ENCODE results near the gene ZFPM1. TPM values are rescaled to one million over a fixed set of nuclear protein-coding genes. Genes with fewer than 3 reads are reported as not detected.
A peak's percentile ranks its signal among the peaks of the same experiment; 100 is the strongest.

Gene ZFPM1
- total and polyA plus RNA-seq, 2 of the 8 experiments (the other 6 are each of a cell fraction or from before 2014, with no cell fraction given): 0.74 to 4.8 TPM

- Histone ChIP-seq H2BK120ac (replicated peaks; ENCODE audit: low read depth, low read length) (no peak overlapping the region), H2BK15ac (ENCODE audit: low read length) (no peak overlapping the region), H3K4me3 (ENCODE audit: extremely low read depth in 1 of 4, insufficient read depth in 2 of 4, low read depth in 3 of 4, low read length in 4 of 4) (no peak overlapping the region), H2BK5ac (ENCODE audit: low read depth, low read length) (no peak overlapping the region), H3K79me2 (ENCODE audit: control insufficient read depth in 1 of 2, insufficient read depth in 2 of 2, low read length in 2 of 2) (no peaks in the 10 kb centered on the region), H3K14ac (ENCODE audit: insufficient read length) (no peak overlapping the region), H3K23ac (ENCODE audit: insufficient read length) (no peak overlapping the region), H2BK12ac (ENCODE audit: low read depth, low read length) (0 out of 2 replicates have a peak overlapping the region, but pooled peaks have one; percentile 60), H3K27ac (ENCODE audit: low read depth, low read length) (no peak overlapping the region), H2AK5ac (ENCODE audit: low read depth, low read length) (no peak overlapping the region), H3K18ac (ENCODE audit: extremely low read depth, low read length) (no peak overlapping the region), H3K56ac (replicated peaks; ENCODE audit: insufficient read length, low read depth, low read length) (no peak overlapping the region), H3K27me3 (replicated peaks in 1 of 4; ENCODE audit: control insufficient read depth in 3 of 4, extremely low read depth in 1 of 4, insufficient read depth in 3 of 4, low read length in 3 of 4) (no peaks in the 10 kb centered on the region; a peak in 1 of 7 replicates), H2AFZ (ENCODE audit: low read length) (no peak overlapping the region), H2BK20ac (ENCODE audit: low read length) (no peak overlapping the region), H3K4me1 (replicated peaks in 1 of 4; ENCODE audit: control insufficient read depth in 3 of 4, insufficient read depth in 4 of 4, low read length in 3 of 4) (peaks cover 0 to 11% (median 1%) of the 10 kb centered on the region in 4 experiments; a peak in 3 of 7 replicates), H3K4me2 (ENCODE audit: insufficient read depth in 1 of 2, low read depth in 2 of 2, low read length in 2 of 2) (no peak overlapping the region), H3K79me1 (ENCODE audit: low read depth, low read length) (no peaks in the 10 kb centered on the region), H4K20me1 (replicated peaks in 1 of 2; ENCODE audit: control insufficient read depth in 1 of 2, insufficient read depth in 2 of 2, low read length in 2 of 2) (no peaks in the 10 kb centered on the region), H3K9ac (replicated peaks in 1 of 4; ENCODE audit: extremely low read depth in 1 of 4, low read depth in 3 of 4, low read length in 3 of 4) (no peak overlapping the region), H3K9me3 (ENCODE audit: insufficient read depth in 2 of 2, low read depth in 1 of 2, low read length in 1 of 2) (no peaks in the 10 kb centered on the region; a peak in 1 of 4 replicates), H3K23me2 (ENCODE audit: low read depth, low read length) (no peaks in the 10 kb centered on the region), H4K91ac (replicated peaks; ENCODE audit: insufficient read length, low read length) (no peak overlapping the region), H4K5ac (ENCODE audit: insufficient read length, low read depth, low read length) (no peak overlapping the region), H3K36me3 (ENCODE audit: control insufficient read depth in 2 of 4, insufficient read depth in 4 of 4, low read length in 3 of 4) (no peaks in the 10 kb centered on the region), H3K4ac (replicated peaks; ENCODE audit: insufficient read length, low read depth, low read length) (no peak overlapping the region), H4K8ac (ENCODE audit: extremely low read depth, insufficient read depth, low read length) (no peak overlapping the region)
- WGBS, 2 experiments (ENCODE audit: extremely low coverage in 1 of 2, insufficient coverage in 1 of 2, insufficient read length in 1 of 2, insufficient replicate concordance in 2 of 2, low coverage in 1 of 2, low lambda C conversion rate in 2 of 2, missing lambda C conversion rate in 1 of 2): 85% methylated on average over 15 of the region's 24 CpGs; no CpG with 5 or more reads in 1 of the 2 experiments
- ChIA-PET CTCF (ENCODE audit: partially characterized antibody) (interaction anchor here (0.7 to 4.3 kb wide), 7 partner anchors 18 to 153 kb away, joined by 3 to 22 read pairs (median 4); no protein-coding TSS in a partner anchor), POLR2A (ENCODE audit: partially characterized antibody) (no interaction called here)
- DNase-seq (ENCODE audit: low read depth in 1 of 2, low spot score in 2 of 2) (no peak), FAIRE-seq (no peak)
- no peak for TF ChIP-seq HDAC2 (IDR thresholded peaks at IDR 0.05; ENCODE audit: borderline replicate concordance in 1 of 2, low read depth in 2 of 2, low read length in 2 of 2)
- no peak for TF ChIP-seq USF2 (IDR thresholded peaks at IDR 0.05; ENCODE audit: low read length)
These were observed 12.2 kb upstream of the ZFPM1 start for GRCh38 chr16:88440686-88441405.
